ENCODE results near the gene NIPAL4.

NIPAL4 gene

DNA sequence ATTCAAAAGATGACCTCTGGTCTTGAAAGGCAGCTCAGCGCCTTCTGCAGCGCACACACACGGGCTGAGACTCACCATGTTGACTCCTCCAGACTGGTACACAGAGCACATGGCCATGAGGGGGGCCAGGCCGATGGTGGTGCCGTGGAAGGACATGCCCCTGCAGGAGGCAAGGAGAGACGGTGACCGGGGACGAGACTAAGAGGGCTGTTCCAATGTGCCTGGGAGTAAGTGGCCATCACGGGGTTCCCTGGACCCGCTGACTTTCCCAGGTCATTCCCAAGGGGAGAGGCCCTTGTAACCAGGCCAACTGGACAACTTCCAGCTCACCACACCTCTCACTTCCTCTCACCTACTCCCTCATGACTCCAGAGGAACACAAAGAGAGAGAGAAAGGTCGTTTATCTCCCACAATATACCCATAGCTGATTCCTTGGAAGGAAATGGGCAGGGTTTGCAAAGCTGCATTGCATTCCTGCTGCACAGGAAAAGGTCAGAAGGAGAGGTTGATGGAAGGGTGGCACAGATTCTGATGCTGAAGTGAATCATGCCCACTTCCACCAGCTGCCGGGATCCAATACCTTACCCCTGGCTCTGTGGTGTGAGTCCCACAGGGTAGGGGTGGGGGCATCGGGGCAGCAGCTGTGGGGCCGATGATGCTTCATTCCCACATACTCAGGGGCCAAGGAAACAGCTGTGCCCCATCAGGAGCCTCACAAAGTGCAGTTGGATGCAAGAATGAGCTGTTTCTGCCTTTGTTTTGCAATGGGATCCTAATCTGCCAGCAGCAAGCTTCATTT is 47.2 kb downstream of the NIPAL4 start:
- DNase-seq (ENCODE audit: extremely low spot score), result no peak
- TF ChIP-seq CTBP1 (IDR thresholded peaks at IDR 0.05; ENCODE audit: borderline replicate concordance) (no peak), NFRKB (IDR thresholded peaks at IDR 0.05) (no peak), BHLHE40 (IDR thresholded peaks at IDR 0.05; ENCODE audit: borderline replicate concordance) (no peak), LEF1 (IDR thresholded peaks at IDR 0.05; ENCODE audit: borderline replicate concordance) (no peak), SUZ12 (IDR thresholded peaks at IDR 0.05) (no peak), ARNT (IDR thresholded peaks at IDR 0.05) (no peak), ELF4 (IDR thresholded peaks at IDR 0.05) (no peak), HDGF (IDR thresholded peaks at IDR 0.05; ENCODE audit: borderline replicate concordance) (no peak), L3MBTL2 (conservative IDR thresholded peaks at IDR 0.05) (no peak), FOXM1 (IDR thresholded peaks at IDR 0.05; ENCODE audit: borderline replicate concordance) (no peak), FOXA1 (IDR thresholded peaks at IDR 0.05) (no peak), ZNF384 (IDR thresholded peaks at IDR 0.05) (no peak), TARDBP (IDR thresholded peaks at IDR 0.05) (no peak), FOXK2 (IDR thresholded peaks at IDR 0.05) (no peak)
- TF ChIP-seq, protein P1, sequence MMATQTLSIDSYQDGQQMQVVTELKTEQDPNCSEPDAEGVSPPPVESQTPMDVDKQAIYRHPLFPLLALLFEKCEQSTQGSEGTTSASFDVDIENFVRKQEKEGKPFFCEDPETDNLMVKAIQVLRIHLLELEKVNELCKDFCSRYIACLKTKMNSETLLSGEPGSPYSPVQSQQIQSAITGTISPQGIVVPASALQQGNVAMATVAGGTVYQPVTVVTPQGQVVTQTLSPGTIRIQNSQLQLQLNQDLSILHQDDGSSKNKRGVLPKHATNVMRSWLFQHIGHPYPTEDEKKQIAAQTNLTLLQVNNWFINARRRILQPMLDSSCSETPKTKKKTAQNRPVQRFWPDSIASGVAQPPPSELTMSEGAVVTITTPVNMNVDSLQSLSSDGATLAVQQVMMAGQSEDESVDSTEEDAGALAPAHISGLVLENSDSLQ (IDR thresholded peaks at IDR 0.05), result no peak
- ChIA-PET POLR2A (no interaction called here), CTCF (interaction anchor here (1.1 kb wide), 1 partner anchor 8 kb away, joined by 3 read pairs; no protein-coding TSS in a partner anchor)

DNA sequence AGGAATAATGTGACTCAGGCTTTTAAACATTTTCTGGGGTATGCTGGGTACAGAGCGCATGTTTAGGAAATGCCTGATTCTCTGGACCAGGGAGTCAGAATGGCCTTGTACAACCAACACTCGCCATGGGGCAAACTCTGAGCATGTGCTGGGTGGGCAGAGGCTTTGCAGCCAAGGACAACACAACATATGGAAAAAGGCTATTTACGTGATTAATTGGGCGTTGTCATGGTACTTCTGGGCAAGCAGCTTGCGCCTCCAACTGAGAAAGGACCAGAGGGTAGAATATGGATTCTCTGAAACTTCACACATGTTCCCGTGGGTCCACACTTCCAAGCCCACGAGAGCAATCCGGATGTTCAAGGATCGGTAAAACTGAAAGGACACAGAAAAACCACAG is 49.1 kb downstream of the NIPAL4 start:
- TF ChIP-seq ZNF384 (IDR thresholded peaks at IDR 0.05), result no peak
- TF ChIP-seq SP1 (IDR thresholded peaks at IDR 0.05), result no peak
- no peak for TF ChIP-seq BHLHE40 (IDR thresholded peaks at IDR 0.05; ENCODE audit: borderline replicate concordance)
- TF ChIP-seq ARNT (IDR thresholded peaks at IDR 0.05), result no peak
- TF ChIP-seq L3MBTL2 (conservative IDR thresholded peaks at IDR 0.05), result no peak
- TF ChIP-seq ELF4 (IDR thresholded peaks at IDR 0.05), result no peak
- no peak for TF ChIP-seq CTBP1 (IDR thresholded peaks at IDR 0.05; ENCODE audit: borderline replicate concordance)
- no peak for TF ChIP-seq FOXK2 (IDR thresholded peaks at IDR 0.05)
- TF ChIP-seq, protein P1 (IDR thresholded peaks at IDR 0.05), result no peak
- TF ChIP-seq SUZ12 (IDR thresholded peaks at IDR 0.05), result no peak
- TF ChIP-seq FOXA1 (IDR thresholded peaks at IDR 0.05), result no peak
- TF ChIP-seq TARDBP (IDR thresholded peaks at IDR 0.05), result no peak
- TF ChIP-seq FOXM1 (IDR thresholded peaks at IDR 0.05; ENCODE audit: borderline replicate concordance), result no peak
- no peak for TF ChIP-seq LEF1 (IDR thresholded peaks at IDR 0.05; ENCODE audit: borderline replicate concordance)
- TF ChIP-seq NFRKB (IDR thresholded peaks at IDR 0.05), result no peak
- no peak for TF ChIP-seq HDGF (IDR thresholded peaks at IDR 0.05; ENCODE audit: borderline replicate concordance)
- ChIA-PET CTCF (no interaction called here), POLR2A (no interaction called here)
- no peak for DNase-seq (ENCODE audit: extremely low spot score)

DNA sequence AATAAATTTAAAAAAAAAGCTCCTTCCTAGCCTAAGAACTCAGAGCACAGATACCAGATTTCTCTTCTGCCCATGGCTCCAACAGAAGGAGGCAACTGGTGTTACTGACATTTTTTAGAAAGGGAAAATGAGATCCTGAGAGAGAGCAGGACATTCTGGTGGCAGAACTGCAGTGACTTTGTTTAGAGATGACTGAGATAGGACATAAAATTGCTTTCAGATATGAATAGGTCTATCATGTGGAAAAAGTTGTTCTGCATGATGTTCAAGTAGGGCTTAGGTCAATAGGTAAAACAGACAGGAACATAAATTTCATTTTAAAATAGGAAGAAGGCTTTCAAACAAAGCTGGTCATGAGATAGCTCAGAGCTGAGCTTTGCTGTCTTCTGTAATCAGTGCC is 49.6 kb downstream of the NIPAL4 start:
- TF ChIP-seq ZNF384 (IDR thresholded peaks at IDR 0.05), result no peak
- no peak for TF ChIP-seq ARNT (IDR thresholded peaks at IDR 0.05)
- DNase-seq (ENCODE audit: extremely low spot score), result no peak
- CTCF ChIA-PET, result no interaction called here
- POLR2A ChIA-PET, result no interaction called here

DNA sequence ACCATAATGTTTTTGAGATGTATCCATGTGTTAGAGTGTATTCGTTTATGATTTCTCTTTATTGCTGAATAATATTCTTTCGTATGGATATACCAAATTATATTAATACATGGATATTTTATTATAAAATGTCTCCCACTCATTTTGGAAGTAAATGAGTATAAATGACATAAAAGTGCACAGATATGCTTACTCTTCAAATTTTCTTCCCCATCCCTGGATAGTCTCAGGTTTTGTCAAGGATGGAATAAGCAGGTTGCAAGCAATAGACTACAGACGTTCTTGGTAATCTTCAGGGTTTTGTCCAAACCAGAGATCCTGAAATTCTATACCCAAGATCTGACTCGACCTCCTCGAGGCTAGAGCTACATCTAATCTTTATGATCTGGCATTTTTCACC is 50.7 kb downstream of the NIPAL4 start:
- POLR2A ChIA-PET, result no interaction called here
- TF ChIP-seq FOXM1 (IDR thresholded peaks at IDR 0.05; ENCODE audit: borderline replicate concordance) (no peak), HDGF (IDR thresholded peaks at IDR 0.05; ENCODE audit: borderline replicate concordance) (no peak), TARDBP (IDR thresholded peaks at IDR 0.05) (no peak), FOXA1 (IDR thresholded peaks at IDR 0.05) (no peak), NFRKB (IDR thresholded peaks at IDR 0.05) (no peak), ZNF384 (IDR thresholded peaks at IDR 0.05) (no peak), CTBP1 (IDR thresholded peaks at IDR 0.05; ENCODE audit: borderline replicate concordance) (no peak), SUZ12 (IDR thresholded peaks at IDR 0.05) (no peak), ELF4 (IDR thresholded peaks at IDR 0.05) (no peak), SP1 (IDR thresholded peaks at IDR 0.05) (no peak), BHLHE40 (IDR thresholded peaks at IDR 0.05; ENCODE audit: borderline replicate concordance) (no peak), ARNT (IDR thresholded peaks at IDR 0.05) (no peak), LEF1 (IDR thresholded peaks at IDR 0.05; ENCODE audit: borderline replicate concordance) (no peak), L3MBTL2 (conservative IDR thresholded peaks at IDR 0.05) (no peak), FOXK2 (IDR thresholded peaks at IDR 0.05) (no peak)
- TF ChIP-seq, protein P1 (IDR thresholded peaks at IDR 0.05), result no peak
- CTCF ChIA-PET, result no interaction called here
- no peak for DNase-seq (ENCODE audit: extremely low spot score)

DNA sequence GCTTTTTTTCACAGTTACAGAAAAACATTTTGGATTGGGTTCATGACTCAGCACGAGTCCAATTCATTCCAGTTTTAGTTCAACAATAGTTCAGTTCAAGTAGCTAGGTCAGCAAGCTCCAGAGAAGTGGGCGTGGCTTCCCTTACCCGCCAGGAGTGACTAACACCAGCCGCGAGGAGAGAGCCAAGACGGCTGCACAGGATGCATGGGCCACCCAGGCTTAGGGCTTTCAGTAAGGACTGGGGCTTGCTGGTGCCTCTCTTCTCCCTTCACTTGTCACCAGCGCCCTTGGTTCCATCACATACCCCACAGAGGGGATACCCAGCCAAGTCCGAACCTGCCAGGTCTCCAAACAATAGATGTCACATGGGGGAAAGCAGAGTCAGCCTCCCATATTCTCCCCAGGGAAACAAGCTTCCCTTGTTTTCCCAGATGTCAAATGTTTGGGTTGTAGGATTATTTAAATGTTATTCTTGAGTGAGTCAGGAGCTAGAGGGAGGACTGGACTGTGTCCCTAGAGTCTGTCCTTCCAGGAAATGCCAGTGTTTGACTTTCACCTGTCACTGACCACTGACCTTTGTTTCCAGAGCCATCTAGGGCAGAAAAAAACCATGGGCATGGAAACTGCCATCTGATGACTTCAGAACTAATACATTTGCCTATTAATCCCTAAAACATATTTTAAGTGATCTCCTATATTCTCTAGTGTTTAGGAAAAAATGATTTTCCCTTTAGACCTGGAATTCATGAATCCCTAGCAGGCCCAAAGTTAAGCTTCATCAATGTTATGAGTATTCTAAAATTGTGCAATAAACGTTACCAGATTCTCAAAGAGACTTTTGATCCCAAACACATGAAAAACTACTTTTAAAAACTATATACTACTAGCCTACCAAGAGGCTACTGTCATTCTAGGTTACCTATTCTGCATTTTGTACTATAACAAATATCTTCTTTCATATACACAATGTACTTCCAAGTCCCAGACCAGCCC is 51.9 kb downstream of the NIPAL4 start:
- no peak for TF ChIP-seq TARDBP (IDR thresholded peaks at IDR 0.05)
- no peak for TF ChIP-seq CTBP1 (IDR thresholded peaks at IDR 0.05; ENCODE audit: borderline replicate concordance)
- no peak for TF ChIP-seq FOXA1 (IDR thresholded peaks at IDR 0.05)
- TF ChIP-seq ELF4 (IDR thresholded peaks at IDR 0.05), result no peak
- no peak for TF ChIP-seq HDGF (IDR thresholded peaks at IDR 0.05; ENCODE audit: borderline replicate concordance)
- no peak for TF ChIP-seq BHLHE40 (IDR thresholded peaks at IDR 0.05; ENCODE audit: borderline replicate concordance)
- TF ChIP-seq, protein P1 (IDR thresholded peaks at IDR 0.05), result no peak
- no peak for TF ChIP-seq LEF1 (IDR thresholded peaks at IDR 0.05; ENCODE audit: borderline replicate concordance)
- no peak for TF ChIP-seq L3MBTL2 (conservative IDR thresholded peaks at IDR 0.05)
- no peak for TF ChIP-seq FOXM1 (IDR thresholded peaks at IDR 0.05; ENCODE audit: borderline replicate concordance)
- no peak for TF ChIP-seq ZNF384 (IDR thresholded peaks at IDR 0.05)
- TF ChIP-seq FOXK2 (IDR thresholded peaks at IDR 0.05), result no peak
- TF ChIP-seq ARNT (IDR thresholded peaks at IDR 0.05), result no peak
- TF ChIP-seq NFRKB (IDR thresholded peaks at IDR 0.05), result no peak
- TF ChIP-seq SP1 (IDR thresholded peaks at IDR 0.05), result no peak
- no peak for TF ChIP-seq SUZ12 (IDR thresholded peaks at IDR 0.05)
- ChIA-PET POLR2A (no interaction called here), CTCF (no interaction called here)
- peak; percentile 59 for DNase-seq (ENCODE audit: extremely low spot score)
